MCF 10A (cell line): ENCODE data around the gene ARHGAP31. TPM values are rescaled to one million over a fixed set of nuclear protein-coding genes. Genes with fewer than 3 reads are reported as not detected.

ENCODE experiments used
- BruUV-seq: library from RNA; stranded (reverse); fragments of 400-500 nt; replicated peaks from 2 replicates; lab custom pipeline; 2021; lab: Mats Ljungman, UMichigan
- CTCF ChIA-PET: fragments of 300-600 bp; sonication (Branson Sonifier 250); formaldehyde crosslinking; extraction: SDS; loops from one replicate; lab custom pipeline; 2021; ENCODE audit warnings: antibody characterized with exemption, inconsistent platforms; lab: Yijun Ruan, JAX
- POLR2A ChIA-PET: fragments of 300-600, 350-650 bp; sonication (Branson Sonifier 250); formaldehyde crosslinking; extraction: SDS; loops from one replicate; lab custom pipeline; 2020; ENCODE audit warnings: antibody characterized with exemption, inconsistent platforms; lab: Yijun Ruan, JAX
- DNase-seq: peaks from one replicate; pipeline ENCODE4 v3.0.0-alpha.2; 2018; ENCODE audit not compliant: unreplicated experiment
- H3K27ac Mint-ChIP-seq: one replicate; pipeline ENCODE4 v1.8.0; 2022; ENCODE audit warnings: mild to moderate bottlenecking, low read depth, mixed read lengths; ENCODE audit not compliant: unreplicated experiment
- H3K27me3 Mint-ChIP-seq: one replicate; pipeline ENCODE4 v1.8.0; 2022; ENCODE audit warnings: mixed read lengths; ENCODE audit not compliant: insufficient read depth, unreplicated experiment
- H3K36me3 Mint-ChIP-seq: one replicate; pipeline ENCODE4 v1.8.0; 2022; ENCODE audit warnings: mild to moderate bottlenecking, moderate library complexity, mixed read lengths; ENCODE audit not compliant: insufficient read depth, unreplicated experiment
- H3K4me1 Mint-ChIP-seq: one replicate; pipeline ENCODE4 v1.8.0; 2022; ENCODE audit warnings: mixed read lengths; ENCODE audit not compliant: insufficient read depth, unreplicated experiment
- H3K4me3 Mint-ChIP-seq: one replicate; pipeline ENCODE4 v1.8.0; 2022; ENCODE audit warnings: mild to moderate bottlenecking, moderate library complexity, mixed read lengths; ENCODE audit not compliant: unreplicated experiment
- H3K9me3 Mint-ChIP-seq: one replicate; pipeline ENCODE4 v1.8.0; 2022; ENCODE audit warnings: mixed read lengths; ENCODE audit not compliant: unreplicated experiment
- CTCF ChIP-seq: fragments of 200-600 bp; IDR thresholded peaks from one replicate; pipeline ENCODE4 v1.8.0; 2022; ENCODE audit warnings: antibody characterized with exemption, mild to moderate bottlenecking; ENCODE audit not compliant: unreplicated experiment
- intact Hi-C: fragments of 100-400 bp; cut with micrococcal nuclease; formaldehyde crosslinking; loops from 2 replicates; pipeline ENCODE4 v1.14.1; 2022
- total RNA-seq: library from RNA; stranded (reverse); gene quantifications from 2 replicates; pipeline ENCODE4 v1.2.3, GENCODE V29; 2022

Gene ARHGAP31
- total RNA-seq, 1 experiment from 2014 or later: 4.4 TPM

GRCh38 chr3:119357190-119357589 lies 63.0 kb downstream of the ARHGAP31 start:
- CTCF ChIA-PET: interaction anchor here (0.7 kb wide), 1 partner anchor 27 kb away, joined by 3 read pairs; no protein-coding TSS in a partner anchor
- intact Hi-C loops: no loop called here
- no peaks in the 10 kb centered on the region for H3K27me3 Mint-ChIP-seq

GRCh38 chr3:119359476-119360326 lies 65.5 kb downstream of the ARHGAP31 start:
- POLR2A ChIA-PET: no interaction called here
- no peaks in the 10 kb centered on the region for H3K36me3 Mint-ChIP-seq
- CTCF ChIA-PET: no interaction called here
- H3K9me3 Mint-ChIP-seq: no peaks in the 10 kb centered on the region
- no TSS peak for BruUV-seq
- no peak overlapping the region for H3K27ac Mint-ChIP-seq
- no peak for DNase-seq
- TF ChIP-seq CTCF: no peak
- intact Hi-C loops: no loop called here
- no peak overlapping the region for H3K4me3 Mint-ChIP-seq
- H3K27me3 Mint-ChIP-seq: no peaks in the 10 kb centered on the region
- no peaks in the 10 kb centered on the region for H3K4me1 Mint-ChIP-seq

More at GRCh38 chr3:119357190-119357589, 63.0 kb downstream of the ARHGAP31 start:
- no peak overlapping the region for H3K27ac Mint-ChIP-seq
- DNase-seq: no peak
- H3K9me3 Mint-ChIP-seq: no peaks in the 10 kb centered on the region
- no peak for TF ChIP-seq CTCF
- no TSS peak for BruUV-seq
- POLR2A ChIA-PET: no interaction called here
- H3K36me3 Mint-ChIP-seq: no peaks in the 10 kb centered on the region
- peaks cover 5% of the 10 kb centered on the region for H3K4me1 Mint-ChIP-seq
- H3K4me3 Mint-ChIP-seq: no peak overlapping the region

- no TSS peak for BruUV-seq
- POLR2A ChIA-PET: no interaction called here
- DNase-seq: no peak
- CTCF ChIA-PET: interaction anchor here (0.7 kb wide), 1 partner anchor 21 kb away, joined by 3 read pairs; no protein-coding TSS in a partner anchor
- Mint-ChIP-seq H3K4me1 (no peaks in the 10 kb centered on the region), H3K27me3 (no peaks in the 10 kb centered on the region), H3K27ac (no peak overlapping the region), H3K36me3 (no peaks in the 10 kb centered on the region), H3K9me3 (no peaks in the 10 kb centered on the region), H3K4me3 (no peak overlapping the region)
- TF ChIP-seq CTCF: no peak
- intact Hi-C loops: no loop called here
Measured at GRCh38 chr3:119360736-119361462, 66.7 kb downstream of the ARHGAP31 start.

- TF ChIP-seq CTCF: no peak
Measured at GRCh38 chr3:119362010-119362409, 67.8 kb downstream of the ARHGAP31 start.

More at GRCh38 chr3:119362010-119362409, 67.8 kb downstream of the ARHGAP31 start:
- no TSS peak for BruUV-seq
- POLR2A ChIA-PET: no interaction called here
- no peak for DNase-seq
- CTCF ChIA-PET: no interaction called here
- Mint-ChIP-seq H3K9me3 (no peaks in the 10 kb centered on the region), H3K36me3 (no peaks in the 10 kb centered on the region), H3K4me3 (no peak overlapping the region), H3K27ac (no peak overlapping the region), H3K4me1 (no peaks in the 10 kb centered on the region), H3K27me3 (no peaks in the 10 kb centered on the region)
- intact Hi-C loops: no loop called here
